Retinal pigment epithelial cell (primary cell): ENCODE results near the gene OR2T34.
"Not testable (repeated sequence)": the region's sequence is repeated elsewhere in the genome, so short reads cannot be mapped to it uniquely, and the experiment has no call there.

Source experiments
- DNase-seq: peaks from one replicate; pipeline ENCODE4 v3.0.0-alpha.2; 2010; ENCODE audit warnings: low read depth
- H3K4me3 ChIP-seq: 2 replicates; pipeline ENCODE4 v1.5.1; 2011; ENCODE audit warnings: mild to moderate bottlenecking, low read length, control low read depth, moderate library complexity
- CTCF ChIP-seq: conservative IDR thresholded peaks from 2 replicates; pipeline ENCODE4 v1.5.1; 2011; ENCODE audit warnings: low read depth, low read length, control low read depth, inconsistent platforms

OR2T34 gene

GRCh38 chr1:248574657-248575056 lies at the start of gene OR2T34:
Gene OR2T34 (minus strand): TSS chr1:248574757. CDS start chr1:248574757, 0 bp downstream.
- not testable (repeated sequence) for DNase-seq, H3K4me3 ChIP-seq

- H3K4me3 ChIP-seq = no peak overlapping the region
- peak; percentile 33 for TF ChIP-seq CTCF
- DNase-seq = no peak
Measured at GRCh38 chr1:248622570-248623001, 48.0 kb upstream of the OR2T34 start.

GRCh38 chr1:248621770-248622169 lies 47.2 kb upstream of the OR2T34 start:
- TF ChIP-seq CTCF = no peak
- DNase-seq = no peak
- H3K4me3 ChIP-seq = no peak overlapping the region

- no peak overlapping the region for H3K4me3 ChIP-seq
- DNase-seq = no peak
- TF ChIP-seq CTCF = peak; percentile 34
Measured at GRCh38 chr1:248618878-248619277, 44.3 kb upstream of the OR2T34 start.

- DNase-seq = no peak
- TF ChIP-seq CTCF = no peak
- H3K4me3 ChIP-seq = no peak overlapping the region
Measured at GRCh38 chr1:248618119-248618518, 43.6 kb upstream of the OR2T34 start.

GRCh38 chr1:248613742-248614141 lies 39.2 kb upstream of the OR2T34 start:
- TF ChIP-seq CTCF = no peak
- no peak overlapping the region for H3K4me3 ChIP-seq

GRCh38 chr1:248611883-248612414 lies 37.4 kb upstream of the OR2T34 start:
- DNase-seq = no peak
- no peak for TF ChIP-seq CTCF
- H3K4me3 ChIP-seq = no peak overlapping the region

More at GRCh38 chr1:248613742-248614141, 39.2 kb upstream of the OR2T34 start:
- no peak for DNase-seq
